Measurements from ENCODE around the gene PRR7.

- TF ChIP-seq CTCF (conservative IDR thresholded peaks at IDR 0.05; ENCODE audit: low read depth, low read length): no peak
- no peak for TF ChIP-seq EZH2 (IDR thresholded peaks at IDR 0.05; ENCODE audit: low read length, unreplicated experiment)
Measured at GRCh38 chr5:177477701-177478477, 31.3 kb downstream of the PRR7 start.
